Measurements from ENCODE around the gene MYD88. TPM values are rescaled to one million over a fixed set of nuclear protein-coding genes. Genes with fewer than 3 reads are reported as not detected.
"Not testable (repeated sequence)": the region's sequence is repeated elsewhere in the genome, so short reads cannot be mapped to it uniquely, and the experiment has no call there.

Gene MYD88
- total RNA-seq, 1 donor from 2014 or later, result 37.5 TPM

GRCh38 chr3:38140326-38141172 lies 2.1 kb downstream of the MYD88 start:
- no peak for ATAC-seq
- peak; percentile 46 for DNase-seq (ENCODE audit: low spot score)

DNA sequence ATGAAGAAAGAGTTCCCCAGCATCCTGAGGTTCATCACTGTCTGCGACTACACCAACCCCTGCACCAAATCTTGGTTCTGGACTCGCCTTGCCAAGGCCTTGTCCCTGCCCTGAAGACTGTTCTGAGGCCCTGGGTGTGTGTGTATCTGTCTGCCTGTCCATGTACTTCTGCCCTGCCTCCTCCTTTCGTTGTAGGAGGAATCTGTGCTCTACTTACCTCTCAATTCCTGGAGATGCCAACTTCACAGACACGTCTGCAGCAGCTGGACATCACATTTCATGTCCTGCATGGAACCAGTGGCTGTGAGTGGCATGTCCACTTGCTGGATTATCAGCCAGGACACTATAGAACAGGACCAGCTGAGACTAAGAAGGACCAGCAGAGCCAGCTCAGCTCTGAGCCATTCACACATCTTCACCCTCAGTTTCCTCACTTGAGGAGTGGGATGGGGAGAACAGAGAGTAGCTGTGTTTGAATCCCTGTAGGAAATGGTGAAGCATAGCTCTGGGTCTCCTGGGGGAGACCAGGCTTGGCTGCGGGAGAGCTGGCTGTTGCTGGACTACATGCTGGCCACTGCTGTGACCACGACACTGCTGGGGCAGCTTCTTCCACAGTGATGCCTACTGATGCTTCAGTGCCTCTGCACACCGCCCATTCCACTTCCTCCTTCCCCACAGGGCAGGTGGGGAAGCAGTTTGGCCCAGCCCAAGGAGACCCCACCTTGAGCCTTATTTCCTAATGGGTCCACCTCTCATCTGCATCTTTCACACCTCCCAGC lies 2.9 kb downstream of the MYD88 start:
- ATAC-seq, result no peak
- peak; percentile 43 for DNase-seq (ENCODE audit: low spot score)

- DNase-seq (ENCODE audit: low spot score) (no peak), ATAC-seq (no peak)
These were observed 3.5 kb downstream of the MYD88 start for GRCh38 chr3:38141952-38142273.

DNA sequence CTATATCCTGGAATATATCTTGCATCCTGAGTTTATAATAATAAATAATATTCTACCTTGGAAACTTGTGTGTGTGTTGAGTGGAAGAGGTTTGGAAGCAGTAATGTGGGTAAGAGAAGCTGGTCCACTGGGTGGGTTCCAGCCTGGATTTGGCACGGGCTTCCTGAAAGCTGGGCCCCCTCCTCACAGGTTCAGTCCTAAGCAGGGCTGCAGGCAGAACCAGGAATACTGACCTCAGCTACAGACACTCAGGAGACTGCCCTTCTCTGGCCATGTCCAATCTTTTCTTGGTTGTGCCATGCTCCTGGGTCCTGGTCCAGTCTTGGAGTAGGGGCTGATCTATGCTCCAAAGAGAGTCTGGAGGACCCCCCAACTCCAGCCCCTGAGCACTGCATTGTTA lies 4.5 kb downstream of the MYD88 start:
- DNase-seq (ENCODE audit: low spot score) (no peak), ATAC-seq (no peak)

DNA sequence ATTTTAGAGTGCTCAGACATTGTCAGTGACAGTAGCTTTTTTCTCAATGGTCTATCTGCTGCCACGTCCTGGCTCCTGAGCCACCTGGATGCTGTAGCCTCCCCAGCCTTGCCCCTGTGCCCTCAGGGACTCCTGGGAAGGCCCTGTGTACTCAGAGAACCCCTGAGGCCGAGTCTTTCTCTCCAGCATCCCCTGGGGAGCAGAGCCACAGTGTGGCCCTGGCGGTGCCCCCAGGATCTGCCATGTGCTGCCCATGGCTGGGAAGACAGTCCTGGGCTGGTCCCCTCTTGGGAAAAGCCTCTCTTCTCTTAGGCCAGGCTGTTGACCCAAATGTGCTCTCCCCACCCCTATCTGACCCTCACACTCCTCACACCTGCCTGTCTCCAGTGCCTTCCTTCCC lies 5.0 kb downstream of the MYD88 start:
- DNase-seq (ENCODE audit: low spot score) (no peak), ATAC-seq (no peak)

- DNase-seq (ENCODE audit: low spot score) (no peak), ATAC-seq (no peak)
These were observed 8.0 kb downstream of the MYD88 start for GRCh38 chr3:38146504-38146903.

DNA sequence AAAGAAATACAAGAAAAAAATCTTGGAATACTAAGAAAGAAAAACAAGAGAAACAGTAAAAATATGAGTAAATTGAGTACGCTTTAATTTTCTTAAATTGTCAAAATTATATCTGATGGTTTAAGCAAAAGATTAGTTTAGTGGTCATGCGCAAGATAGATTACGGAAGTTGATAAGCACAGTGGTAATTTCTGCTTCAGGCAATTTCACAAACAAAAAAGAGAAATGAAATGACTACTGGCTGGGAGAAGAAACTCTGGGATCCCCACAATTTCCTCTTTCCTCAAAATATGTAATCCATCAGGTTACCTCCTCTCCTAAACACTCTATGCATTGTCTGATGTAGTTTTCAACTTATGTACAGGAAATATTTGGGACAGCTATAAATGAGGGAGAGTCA lies 9.0 kb downstream of the MYD88 start:
- DNase-seq (ENCODE audit: low spot score) (no peak), ATAC-seq (no peak)

DNA sequence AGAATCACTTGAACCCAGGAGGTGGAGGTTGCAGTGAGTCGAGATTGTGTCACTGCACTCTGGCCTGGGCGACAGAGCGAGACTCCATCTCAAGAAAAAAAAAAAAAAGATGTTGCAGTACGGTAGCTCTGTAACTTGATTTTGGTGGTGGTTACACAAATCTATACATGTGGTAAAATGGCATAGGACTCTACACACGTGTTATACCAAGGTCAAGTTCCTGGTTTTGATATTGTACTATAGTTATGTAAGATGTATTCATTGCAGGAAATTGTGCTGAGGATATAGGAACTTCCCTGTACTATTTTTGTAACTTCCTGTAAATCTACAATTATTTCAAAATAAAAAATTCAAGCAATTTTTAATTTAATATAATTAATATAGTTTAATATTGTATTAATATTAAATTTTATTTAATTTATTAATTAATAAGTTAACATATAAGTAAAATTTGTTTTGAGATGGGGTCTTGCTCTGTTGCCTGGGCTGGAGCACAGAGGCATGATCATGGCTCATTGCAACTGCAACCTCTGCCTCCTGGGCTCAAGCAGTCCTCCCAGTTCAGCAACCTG lies 9.9 kb downstream of the MYD88 start:
- ATAC-seq (no peak), DNase-seq (ENCODE audit: low spot score) (no peak)

GRCh38 chr3:38149708-38150107 lies 11.2 kb downstream of the MYD88 start:
- ATAC-seq (no peak), DNase-seq (ENCODE audit: low spot score) (no peak)

GRCh38 chr3:38150780-38151528 lies 12.5 kb downstream of the MYD88 start:
- ATAC-seq, result no peak
- DNase-seq (ENCODE audit: low spot score), result no peak

DNA sequence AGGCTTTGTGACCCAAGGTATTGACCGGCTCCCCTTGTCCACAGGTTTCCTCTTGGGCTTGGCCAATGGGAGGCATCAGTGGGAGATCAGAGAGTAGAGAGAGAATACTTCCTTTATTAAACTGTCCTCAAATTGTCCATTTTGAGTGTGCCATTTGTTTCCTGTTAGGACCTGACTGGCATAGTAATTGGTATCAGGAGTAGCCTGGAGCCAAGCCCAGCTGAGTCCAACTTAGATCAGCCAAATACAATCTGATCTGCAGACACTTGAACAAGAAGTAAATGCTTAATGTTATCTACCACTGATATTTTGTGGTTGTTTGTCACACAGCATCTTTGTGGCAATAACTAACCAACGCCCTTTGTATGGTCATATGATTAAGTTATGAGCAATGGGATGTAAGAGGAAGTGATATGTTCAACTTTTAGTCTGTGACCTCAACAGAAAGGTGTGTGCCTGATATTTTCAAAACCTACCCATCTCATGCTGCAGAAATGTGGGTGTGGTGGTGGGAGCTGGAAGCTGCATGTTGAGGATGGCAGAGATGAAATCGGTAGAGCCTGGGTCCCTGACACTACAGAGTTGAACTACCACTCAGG lies 13.3 kb downstream of the MYD88 start:
- no peak for ATAC-seq
- DNase-seq (ENCODE audit: low spot score), result no peak

DNA sequence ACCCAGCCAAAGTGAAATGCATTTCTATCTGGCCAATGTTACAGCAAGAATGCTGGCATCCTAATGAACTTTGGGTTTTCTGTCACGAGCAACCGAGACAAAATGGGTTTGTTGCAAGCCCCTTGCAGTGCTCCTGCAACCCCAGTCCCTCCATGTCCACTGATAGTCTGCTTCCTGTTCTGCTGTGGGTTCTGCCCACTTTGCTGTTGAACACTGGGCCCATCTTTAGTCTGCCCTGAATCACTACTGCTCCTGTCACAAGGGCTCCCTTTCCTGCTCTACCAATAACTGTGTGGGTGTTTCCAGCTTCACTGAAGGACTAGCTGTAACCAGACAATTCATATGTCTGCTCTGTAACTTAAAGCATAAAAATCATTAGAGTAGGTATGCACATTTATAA lies 14.1 kb downstream of the MYD88 start:
- ATAC-seq, result no peak

DNA sequence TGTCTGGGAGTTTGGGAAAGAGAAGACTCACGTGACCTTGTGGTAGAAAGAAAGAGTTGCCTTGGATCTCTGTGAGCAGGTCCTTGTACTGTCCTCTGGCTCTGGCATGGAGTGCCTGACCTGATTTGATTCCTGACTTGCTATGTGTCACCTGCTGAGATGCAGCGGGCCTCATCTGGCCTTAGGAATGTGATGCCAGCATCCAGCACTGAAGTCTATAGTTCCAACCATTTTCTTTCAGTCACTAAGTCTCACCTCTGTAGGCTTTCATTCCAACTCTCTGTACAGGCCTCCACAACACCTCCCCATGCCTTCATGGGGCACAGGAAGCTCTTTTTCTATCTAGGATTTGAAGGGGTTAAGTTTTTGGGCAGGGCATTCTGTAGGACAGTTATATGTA lies 14.8 kb downstream of the MYD88 start:
- DNase-seq (ENCODE audit: low spot score) (no peak), ATAC-seq (no peak)

More for the DNA sequence above, 14.1 kb downstream of the MYD88 start:
- no peak for DNase-seq (ENCODE audit: low spot score)

- ATAC-seq, result no peak
- no peak for DNase-seq (ENCODE audit: low spot score)
These were observed 15.6 kb downstream of the MYD88 start for GRCh38 chr3:38154033-38154494.

- DNase-seq (ENCODE audit: low spot score), result no peak
These were observed 16.3 kb downstream of the MYD88 start for GRCh38 chr3:38154625-38155255.

GRCh38 chr3:38155825-38156224 lies 17.4 kb downstream of the MYD88 start:
- DNase-seq (ENCODE audit: low spot score), result no peak

More at GRCh38 chr3:38154625-38155255, 16.3 kb downstream of the MYD88 start:
- ATAC-seq, result no peak

DNA sequence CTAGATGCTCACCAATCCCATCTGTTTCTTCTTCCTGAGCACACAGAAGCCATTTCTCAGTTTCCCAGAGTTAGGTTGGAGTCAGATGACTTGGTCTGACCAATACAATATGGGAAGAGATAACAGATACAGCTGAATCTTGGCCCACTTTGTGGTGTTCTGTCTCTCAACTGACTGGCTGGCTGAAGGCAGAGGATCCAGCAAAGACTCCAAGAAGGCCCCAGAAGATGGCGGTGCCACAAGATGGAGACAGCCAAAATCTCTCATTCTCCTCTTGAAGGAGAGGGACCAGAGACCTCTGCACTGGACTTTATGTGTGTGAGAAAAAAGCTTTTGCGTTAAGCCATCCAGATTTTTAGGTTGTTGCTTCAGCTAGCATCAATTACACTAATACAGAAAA lies 18.7 kb downstream of the MYD88 start:
- ATAC-seq, result no peak
- no peak for DNase-seq (ENCODE audit: low spot score)

More at GRCh38 chr3:38155825-38156224, 17.4 kb downstream of the MYD88 start:
- no peak for ATAC-seq

- DNase-seq (ENCODE audit: low spot score), result no peak
- no peak for ATAC-seq
These were observed 19.1 kb downstream of the MYD88 start for GRCh38 chr3:38157595-38157994.

- ATAC-seq (no peak), DNase-seq (ENCODE audit: low spot score) (no peak)
These were observed 20.0 kb downstream of the MYD88 start for GRCh38 chr3:38158472-38158871.

DNA sequence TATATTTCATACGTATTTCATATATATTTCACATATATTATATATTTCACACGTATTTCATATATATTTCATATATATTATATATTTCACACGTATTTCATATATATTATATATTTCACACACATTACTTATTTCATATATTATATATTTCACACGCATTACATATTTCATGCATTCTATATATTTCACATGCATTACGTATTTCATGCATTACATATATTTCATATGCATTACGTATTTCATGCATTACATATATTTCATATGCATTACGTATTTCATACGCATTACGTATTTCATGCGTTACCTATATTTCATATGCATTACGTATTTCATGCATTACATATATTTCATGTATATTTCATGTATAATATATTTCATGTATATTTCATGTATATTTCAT lies 22.2 kb downstream of the MYD88 start:
- not testable (repeated sequence) for DNase-seq (ENCODE audit: low spot score); ATAC-seq
